NCI-H2196 treated with DMSO at 0.1 percent for 48 hours (cell line): ENCODE data around the gene STK10.

ENCODE experiments used
- DNase-seq: peaks from one replicate; lab custom pipeline; 2025; ENCODE audit not compliant: unreplicated experiment; lab: John Stamatoyannopoulos, UW

Gene STK10

DNA sequence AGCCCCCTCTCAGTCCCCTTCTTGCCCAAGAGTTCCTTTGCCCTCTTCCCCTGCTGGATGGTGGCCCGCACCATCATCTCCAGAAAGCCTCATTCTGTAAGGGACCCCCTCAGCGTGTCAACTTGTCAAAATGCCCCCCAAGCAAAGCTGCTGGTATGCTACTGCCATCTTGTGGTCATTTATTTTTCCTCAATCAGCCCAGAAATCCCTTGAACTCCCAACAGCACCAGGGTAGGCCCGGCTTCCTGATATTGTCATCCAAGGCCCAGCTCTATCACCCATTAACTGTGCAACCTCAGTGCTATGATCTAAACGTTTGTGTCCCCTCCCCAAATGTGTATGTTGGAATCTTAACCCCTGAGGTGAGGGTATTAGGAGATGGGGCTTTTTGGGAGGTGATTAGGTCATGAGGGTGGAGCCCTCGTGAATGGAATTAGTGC lies 128.3 kb downstream of the STK10 start:
- no peak for DNase-seq

DNA sequence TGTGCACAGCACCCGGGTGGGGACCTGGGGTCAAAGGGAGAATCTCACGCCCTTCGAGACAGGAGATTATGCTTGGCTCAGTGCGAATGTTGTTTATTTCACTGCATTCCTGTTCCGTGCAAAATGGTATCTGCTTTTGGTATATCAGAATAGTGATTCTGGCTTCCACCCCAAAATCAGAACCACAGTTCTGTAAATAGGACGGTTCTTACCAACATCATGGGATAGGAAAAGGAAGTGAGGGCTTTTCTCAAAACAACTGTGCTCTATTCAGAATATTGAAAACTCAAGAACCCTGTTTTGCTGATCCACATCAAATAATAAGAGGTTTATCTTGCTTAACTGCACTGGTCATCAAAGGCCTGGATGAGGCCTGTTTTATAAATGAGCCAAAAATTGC lies 129.9 kb downstream of the STK10 start:
- no peak for DNase-seq

DNA sequence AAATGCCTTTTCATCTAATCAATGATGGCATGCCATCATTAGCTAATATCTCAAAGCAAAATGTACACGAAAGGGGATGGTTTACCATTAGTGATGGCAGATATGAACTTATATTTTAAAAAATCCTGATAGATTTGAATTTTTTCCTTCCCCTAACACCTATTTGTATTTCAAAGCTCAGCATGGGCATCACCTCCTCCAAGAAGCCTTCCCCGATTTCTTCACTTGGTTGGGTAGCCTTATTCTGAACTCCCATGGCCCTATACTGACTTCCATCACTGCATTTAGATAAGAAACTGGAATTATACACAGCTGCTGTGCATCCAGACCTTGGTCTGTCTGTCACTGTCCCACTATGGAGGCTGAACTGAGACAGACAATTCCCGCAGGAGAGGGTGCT lies 132.0 kb downstream of the STK10 start:
- no peak for DNase-seq

DNA sequence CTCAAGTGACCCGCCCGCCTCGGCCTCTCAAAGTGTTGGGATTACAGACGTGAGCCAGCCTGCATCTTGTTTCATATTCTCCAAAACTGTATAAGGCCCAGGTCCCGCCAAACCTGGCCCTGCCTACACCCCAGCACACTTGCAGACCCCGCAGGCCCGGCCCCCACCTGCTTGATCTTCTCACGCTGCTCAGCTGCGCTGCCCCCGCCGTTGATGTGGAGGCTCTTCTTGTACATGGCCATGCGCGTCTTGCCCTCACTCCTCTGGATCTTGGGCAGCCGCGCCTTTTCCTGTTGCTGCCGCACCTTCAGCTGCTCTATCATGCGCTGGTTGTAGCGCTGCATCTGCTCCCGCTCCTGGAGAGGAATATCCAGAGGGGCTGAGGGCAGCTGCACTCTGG lies 132.6 kb downstream of the STK10 start:
- no peak for DNase-seq

DNA sequence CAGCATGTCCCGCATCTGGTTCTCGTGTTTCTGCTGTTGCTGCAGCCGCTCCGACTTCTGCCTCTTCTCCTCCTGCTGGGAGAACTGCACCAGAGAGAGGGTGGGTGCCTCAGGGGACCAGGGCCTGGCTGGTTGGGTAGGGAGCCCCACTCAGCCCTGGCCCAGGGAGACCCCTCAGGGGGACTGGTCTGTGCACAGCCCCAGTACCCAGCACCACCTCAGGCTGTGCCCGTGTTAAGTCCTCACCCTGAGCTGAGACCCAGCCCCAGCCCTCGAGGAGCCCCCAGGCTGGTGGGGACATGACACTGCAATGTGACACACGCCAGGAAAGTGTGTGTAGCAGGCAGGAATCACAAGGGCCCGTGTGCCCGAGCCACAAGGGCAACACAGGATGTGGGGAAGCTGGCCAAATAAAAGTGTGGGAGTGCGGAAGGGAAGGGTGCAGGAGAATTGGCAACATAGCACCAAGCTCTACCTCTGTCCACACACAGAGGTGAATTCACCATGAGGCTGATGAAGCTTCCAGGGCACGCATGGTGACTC lies 133.3 kb downstream of the STK10 start:
- no peak for DNase-seq

DNA sequence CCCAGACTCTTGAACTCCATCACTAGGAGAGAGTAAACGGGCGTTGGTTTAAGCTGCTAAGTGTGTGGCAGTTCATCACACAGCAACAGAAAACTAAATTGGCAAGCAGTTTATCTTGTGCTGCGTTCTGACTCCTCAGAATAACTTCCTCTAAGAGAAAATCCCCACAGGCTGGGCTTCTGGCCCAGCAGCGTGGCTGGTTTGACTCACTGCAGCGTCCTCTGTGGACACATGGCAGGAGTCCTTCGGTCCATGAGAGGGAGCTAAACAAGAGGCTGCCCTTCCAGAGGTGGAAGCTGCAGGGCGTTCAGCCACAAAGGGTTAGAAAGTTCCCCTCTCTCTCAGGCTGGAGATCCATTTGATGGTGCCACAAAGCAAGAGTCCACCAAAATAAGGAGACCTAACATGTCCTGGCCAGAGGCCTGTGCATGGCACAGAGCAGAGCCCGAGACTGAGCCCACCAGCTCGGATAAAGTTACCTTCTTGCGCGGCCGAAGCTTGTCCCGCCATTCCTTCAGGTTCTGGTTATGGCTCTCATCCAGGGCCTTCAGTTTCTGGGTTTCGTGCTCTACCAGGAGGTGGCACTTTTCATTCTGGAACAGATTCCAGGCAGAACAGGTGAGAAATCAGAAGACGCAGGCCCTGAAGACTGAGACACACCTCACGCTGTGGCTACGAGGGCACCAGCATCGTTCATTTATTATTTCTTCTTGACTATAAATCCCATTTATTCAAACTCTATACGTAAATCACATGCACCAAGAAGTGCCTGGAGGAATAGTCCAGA lies 135.4 kb downstream of the STK10 start:
- DNase-seq: no peak

DNA sequence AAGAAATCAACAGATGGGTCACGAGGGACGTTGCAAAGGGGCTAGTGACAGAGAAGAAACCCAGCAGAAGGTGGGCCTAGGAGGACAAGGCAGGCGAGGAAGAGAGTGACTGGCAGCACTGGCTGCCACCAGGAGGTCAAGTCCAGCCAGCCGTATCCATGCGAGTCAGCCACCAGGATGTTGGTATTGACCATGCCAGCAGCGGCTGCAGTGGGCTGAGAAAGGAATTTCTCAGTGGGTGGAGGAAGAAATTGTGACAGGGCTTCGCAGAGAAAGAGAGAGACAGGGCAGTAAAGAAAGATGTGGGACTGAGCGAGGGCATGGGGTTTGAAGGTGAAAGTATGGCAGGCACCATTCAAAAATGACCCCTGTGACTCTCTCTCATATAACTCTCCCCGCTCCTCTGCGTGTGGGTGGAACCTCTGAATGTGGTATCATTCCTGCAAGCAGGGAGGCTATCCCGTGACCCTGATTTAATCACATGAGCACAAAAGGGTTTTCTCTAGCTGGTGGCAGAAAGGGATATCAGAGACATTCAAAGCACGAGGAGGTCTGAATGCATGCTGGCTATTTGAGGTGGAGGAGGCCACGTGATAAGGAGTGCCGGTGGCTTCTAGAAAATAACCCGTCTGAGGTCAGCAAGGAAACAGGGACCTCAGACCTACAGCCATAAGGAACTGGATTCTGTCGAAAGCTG lies 136.2 kb downstream of the STK10 start:
- no peak for DNase-seq

DNA sequence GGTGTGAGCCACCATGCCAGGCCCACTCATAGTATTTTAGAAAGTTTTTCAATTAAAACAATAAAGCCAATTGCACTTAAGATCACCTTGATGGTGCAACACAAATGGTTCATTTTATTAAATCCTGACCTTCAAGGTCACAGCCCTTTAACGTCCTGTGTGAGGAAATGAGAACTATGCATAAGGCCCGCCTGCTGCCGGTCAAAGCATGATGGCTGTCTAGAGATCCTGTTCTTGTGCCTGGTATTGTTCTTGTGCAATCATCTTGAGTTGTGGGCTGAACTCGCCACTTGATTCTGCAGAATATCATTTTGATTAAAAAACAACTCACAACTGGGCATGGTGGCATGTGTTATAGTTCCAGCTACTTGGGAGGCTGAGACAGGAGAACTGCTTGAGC lies 137.9 kb downstream of the STK10 start:
- DNase-seq: no peak

DNA sequence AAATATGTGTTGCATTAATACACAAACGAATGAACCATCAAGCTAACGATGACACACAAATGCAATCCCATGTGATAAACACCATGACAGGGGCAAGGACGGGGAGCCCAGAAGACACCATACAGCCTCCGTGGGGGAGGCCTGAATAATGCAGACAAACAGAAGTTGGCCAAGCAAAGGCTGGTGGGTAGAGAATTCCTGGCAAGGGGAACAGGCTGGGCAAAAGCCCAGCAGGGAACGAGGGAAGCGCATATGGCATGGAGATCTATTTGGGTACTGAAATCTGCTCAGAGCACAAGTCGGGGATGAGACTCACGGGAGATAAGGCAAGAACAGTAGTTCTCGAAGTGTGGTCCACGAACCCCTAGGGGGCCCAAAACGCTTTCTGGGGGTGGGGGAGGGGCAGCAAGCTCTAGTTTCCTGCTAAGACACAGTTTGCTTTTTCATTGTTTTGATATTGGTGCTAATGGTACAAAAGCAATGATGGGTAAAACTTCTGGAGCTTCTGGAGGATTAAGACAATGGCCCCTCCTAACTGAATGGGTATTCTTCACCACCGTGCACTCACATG lies 138.7 kb downstream of the STK10 start:
- DNase-seq: no peak

DNA sequence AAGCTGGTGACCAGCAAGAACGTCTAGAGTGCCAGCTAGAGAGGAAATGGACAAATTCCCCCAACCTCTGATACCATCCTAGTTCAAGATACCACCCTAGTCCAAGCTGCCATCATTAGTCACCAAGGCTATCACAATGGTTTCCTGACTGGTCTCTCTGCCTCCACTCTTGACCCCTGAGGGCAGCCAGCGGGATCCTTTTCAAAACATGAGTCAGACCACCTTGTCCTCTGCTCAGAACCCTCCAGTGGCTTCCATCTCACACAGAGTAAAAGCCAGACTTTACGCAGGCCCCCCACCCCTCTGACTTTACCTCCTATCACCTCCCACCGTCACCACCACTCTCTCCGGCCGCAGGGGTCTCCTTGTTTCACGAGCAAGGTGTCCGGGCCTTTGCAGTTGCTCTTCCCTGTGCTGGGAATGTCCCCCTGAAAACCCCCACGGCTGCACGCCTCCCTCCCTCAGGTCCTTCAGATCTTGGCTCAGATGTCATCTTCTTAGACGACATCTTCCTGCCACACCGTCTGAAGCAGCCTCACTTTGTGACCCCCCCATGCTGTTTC lies 139.4 kb downstream of the STK10 start:
- DNase-seq: no peak

DNA sequence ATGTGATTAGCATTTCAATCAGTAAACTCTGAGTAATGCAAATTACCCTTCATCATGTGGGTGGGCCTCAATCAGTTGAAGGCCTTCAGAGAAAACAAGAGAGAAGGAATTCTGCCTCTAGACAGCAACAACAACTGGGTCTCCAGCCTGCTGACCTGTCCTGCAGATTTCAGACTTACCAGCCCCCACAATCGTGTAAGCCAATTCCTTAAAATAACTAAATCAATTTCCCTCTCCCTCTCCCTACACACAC lies 139.9 kb downstream of the STK10 start:
- DNase-seq: no peak

DNA sequence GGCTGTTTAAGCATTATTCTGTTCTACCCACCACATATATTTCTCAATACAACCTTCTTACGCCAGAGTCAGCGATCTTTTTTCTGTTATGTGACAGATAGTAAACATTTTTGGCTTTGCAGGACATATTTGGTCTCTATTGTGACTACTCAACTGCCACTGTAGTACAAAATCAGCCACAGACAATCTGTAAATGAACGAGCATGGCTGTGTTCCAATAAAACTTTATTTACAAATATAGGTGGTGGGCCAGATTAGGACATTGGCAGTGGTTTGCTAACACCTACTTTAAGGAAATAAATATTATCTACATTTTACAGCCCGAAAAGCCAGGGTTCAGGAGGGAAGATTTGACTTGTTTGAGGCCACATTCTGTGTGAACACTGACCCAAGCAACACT lies 141.4 kb downstream of the STK10 start:
- no peak for DNase-seq

DNA sequence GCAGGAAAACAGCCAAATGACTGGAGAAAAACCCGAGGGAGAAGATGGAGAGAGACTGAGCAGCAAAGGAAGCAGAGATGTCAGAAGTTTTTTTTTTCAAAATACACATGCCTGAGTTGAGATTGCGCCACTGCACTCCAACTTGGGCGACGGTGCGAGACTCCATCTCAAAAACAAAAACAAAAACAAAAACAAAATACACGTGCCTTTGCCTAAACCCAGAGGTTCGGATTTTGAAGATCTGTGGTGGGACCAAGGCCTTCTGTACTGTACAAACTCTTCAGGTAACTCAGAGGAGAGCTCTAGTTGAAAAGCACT lies 142.8 kb downstream of the STK10 start:
- DNase-seq: no peak

DNA sequence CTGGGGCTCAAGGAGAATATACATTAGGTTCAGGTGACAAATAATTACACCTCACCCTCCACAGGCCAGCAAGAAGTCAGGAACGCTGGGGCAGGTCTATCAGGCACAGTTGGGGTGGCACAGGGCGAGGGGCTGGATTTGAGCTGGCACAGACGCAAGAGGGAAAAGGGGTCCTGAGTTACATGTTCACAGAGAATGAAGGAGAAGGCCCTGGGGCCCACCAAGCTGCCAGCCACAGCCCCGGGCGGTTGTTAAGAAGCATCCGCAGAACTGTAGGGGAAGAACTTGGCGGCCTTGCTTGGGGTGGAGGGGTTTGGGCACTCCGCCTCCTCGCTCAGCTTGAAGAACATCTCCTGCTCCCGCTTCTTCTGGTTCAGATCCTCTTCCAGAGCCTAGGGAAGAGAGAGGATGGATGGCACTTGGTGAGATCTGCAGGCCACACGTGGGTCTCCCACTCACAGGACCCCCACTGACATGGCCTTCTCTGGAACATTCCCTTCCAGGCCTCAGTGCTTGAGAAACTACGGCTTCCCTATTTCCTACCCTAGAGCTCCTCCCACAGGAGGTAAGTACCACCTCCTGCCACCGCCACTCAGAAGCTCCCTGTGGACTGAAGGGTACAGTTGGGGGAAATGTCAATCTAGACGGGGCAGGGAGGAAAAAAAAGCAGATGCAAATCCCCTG lies 143.3 kb downstream of the STK10 start:
- no peak for DNase-seq

DNA sequence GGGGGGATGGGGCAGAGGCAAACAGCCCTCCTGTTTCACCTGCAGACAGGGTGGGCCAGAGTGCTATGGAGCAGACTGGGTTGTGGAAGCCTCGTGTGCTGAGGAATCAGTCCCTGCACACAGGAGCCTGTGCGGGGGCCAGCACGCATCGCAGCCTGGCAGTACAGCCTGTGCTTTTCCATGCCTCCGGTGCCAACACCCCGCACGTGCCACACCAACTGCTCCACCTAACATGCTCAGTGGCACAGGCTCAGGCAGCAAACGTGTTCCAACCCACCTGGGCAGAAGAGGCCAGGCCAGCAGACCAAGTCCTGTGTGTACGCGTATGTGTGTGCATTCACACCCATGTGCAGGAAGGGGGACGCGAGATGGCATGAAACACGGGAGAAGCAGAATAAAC lies 144.2 kb downstream of the STK10 start:
- no peak for DNase-seq

DNA sequence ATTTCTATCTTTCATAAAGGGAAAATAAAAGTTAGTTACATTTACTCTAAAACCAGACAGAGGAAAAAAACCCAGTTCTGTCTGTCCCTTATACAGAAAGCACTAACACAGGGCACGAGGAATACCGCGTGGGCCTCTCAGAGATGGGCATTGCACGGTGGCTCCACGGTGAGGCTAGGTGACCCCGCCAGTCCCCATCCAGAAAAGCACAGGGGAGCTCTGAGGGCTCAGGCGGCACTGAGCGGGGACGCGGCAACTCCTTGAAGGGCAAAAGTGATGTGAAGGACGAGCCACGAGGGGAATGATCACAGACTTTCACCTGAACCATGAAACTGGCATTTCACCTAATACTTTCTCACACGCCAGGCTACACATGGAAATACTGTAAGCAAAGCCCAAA lies 145.8 kb downstream of the STK10 start:
- no peak for DNase-seq

DNA sequence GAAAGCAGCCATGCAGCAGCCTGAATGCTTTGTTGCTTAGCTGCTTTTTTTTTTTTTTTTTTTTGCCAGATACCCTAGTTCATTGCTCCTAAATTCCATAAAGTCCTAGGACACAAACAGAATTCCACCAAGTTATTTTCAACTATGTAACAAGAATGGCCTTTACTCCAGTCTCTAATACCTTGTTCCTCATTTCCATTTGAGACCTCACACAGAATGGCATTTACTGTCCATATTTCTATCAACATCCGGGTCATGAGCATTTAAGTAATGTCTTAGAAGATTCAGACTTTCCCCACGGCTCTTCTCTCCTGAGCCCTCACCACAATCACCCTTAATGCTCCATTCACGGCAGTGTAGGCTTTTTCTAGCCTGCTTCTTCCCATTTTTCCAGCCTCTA lies 149.9 kb downstream of the STK10 start:
- no peak for DNase-seq

DNA sequence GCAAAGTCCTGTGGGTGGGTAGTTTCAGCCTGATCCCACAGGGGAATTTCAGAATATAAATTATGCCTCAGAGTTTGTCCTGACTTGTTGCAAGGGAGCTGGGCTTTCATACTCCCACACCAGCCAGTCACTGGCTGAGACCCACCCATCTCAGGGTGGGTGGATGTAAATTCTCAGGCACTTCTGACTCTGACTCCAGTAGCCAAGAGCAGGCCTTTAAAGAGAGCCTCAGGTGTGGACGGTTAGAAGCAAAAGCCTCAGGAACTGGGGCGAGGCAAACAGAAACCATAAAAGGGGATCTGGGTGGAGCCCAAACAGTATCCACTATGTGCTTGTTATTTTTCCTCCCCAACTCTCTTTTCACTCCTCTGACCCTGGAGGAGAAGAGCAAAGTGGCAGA lies 153.0 kb downstream of the STK10 start:
- DNase-seq: no peak

DNA sequence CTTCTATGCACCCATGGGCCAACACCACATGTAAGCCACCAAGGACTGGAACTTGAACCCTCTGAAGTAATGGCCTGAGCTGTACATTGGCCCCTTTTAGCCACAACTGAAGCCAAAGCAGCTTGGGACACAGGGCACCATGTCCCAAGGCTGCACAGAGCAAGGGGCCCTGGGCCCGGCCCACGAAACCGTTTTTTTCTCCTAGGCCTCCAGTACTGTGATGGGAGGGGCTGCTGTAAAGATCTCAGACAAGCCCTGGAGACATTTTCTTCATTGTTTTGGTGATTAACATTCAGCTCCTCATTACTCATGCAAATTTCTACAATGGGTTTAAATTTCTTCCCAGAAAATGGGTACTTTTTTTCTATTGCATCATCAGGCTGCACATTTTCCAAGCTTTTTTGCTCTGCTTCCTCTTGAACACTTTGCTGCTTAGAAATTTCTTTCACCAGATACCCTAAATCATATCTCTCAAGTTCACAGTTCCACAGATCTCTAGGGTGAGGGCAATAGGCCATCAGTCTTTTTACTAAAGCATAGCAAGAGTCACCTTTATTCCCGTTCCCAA lies 156.0 kb downstream of the STK10 start:
- DNase-seq: no peak

DNA sequence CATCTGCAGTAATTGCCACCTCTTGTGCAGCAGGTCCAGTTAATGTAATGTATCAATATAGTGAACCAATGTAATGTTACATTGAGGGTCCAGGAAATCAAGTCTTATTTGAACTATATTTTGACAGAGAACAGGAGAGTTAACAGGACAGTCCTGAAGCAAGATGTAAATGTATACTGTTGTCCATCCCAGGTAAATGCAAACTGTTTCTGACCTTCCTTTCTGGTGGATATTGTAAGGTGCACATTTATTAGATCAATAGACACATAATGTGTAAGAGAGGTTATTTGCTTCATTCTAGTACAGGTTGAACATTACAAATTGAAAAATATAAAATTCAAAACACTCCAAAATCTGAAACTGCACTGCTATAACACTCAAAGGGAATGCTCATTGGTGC lies 158.1 kb downstream of the STK10 start:
- DNase-seq: no peak

DNA sequence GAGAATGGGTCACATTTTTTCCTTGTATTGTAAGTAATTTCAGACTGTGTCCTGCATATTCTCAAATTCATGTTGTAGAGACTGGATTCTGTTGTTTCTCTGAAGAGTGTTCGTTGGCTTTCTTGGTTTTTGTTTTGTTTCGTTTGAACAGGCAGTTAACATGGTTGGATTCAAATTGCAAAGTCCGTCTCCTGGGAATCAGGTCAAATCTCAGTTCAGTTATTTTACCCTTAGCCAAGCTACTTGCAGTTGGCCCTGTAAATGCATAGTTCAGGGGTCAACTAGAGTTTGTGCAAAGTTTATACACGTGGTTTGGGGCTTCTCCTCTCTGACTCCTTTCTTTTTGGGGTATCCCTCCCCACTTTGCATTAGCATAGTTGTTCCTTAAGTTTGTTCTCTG lies 159.9 kb downstream of the STK10 start:
- DNase-seq: no peak
